GM12873 (cell line): ENCODE measurements around the gene POC1A.

Experiments
- TF ChIP-seq, protein P1 (sequence below): IDR thresholded peaks from 2 replicates; pipeline ENCODE4 v1.5.1; 2012; ENCODE audit warnings: low read depth, mild to moderate bottlenecking, moderate library complexity, low read length, control low read depth; ENCODE audit not compliant: insufficient read depth; ENCODE audit errors: missing control alignments

POC1A gene

DNA sequence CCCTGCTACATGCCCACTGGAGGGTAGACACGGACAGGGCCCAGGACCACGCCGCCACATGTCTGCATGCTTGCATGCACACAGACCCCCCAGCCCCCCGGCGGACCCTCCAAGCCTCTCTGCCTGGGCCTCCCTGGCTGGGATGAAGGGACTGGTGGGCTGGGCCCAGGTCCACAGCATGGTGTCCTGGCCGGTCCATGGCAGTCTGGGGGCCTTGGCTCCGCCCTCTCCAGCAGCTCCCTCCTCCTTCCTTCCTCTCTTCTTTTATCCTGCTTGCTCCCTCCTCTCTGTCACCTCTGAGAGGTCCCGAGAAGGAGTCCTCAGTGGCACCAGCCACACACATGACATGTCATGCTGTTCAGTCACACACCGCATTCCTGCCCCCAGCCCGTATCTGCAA lies 122.3 kb downstream of the POC1A start:
- TF ChIP-seq, protein P1, sequence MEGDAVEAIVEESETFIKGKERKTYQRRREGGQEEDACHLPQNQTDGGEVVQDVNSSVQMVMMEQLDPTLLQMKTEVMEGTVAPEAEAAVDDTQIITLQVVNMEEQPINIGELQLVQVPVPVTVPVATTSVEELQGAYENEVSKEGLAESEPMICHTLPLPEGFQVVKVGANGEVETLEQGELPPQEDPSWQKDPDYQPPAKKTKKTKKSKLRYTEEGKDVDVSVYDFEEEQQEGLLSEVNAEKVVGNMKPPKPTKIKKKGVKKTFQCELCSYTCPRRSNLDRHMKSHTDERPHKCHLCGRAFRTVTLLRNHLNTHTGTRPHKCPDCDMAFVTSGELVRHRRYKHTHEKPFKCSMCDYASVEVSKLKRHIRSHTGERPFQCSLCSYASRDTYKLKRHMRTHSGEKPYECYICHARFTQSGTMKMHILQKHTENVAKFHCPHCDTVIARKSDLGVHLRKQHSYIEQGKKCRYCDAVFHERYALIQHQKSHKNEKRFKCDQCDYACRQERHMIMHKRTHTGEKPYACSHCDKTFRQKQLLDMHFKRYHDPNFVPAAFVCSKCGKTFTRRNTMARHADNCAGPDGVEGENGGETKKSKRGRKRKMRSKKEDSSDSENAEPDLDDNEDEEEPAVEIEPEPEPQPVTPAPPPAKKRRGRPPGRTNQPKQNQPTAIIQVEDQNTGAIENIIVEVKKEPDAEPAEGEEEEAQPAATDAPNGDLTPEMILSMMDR, result no peak

- TF ChIP-seq, protein P1, result no peak
Measured at GRCh38 chr3:52030714-52031310, 123.4 kb downstream of the POC1A start.

DNA sequence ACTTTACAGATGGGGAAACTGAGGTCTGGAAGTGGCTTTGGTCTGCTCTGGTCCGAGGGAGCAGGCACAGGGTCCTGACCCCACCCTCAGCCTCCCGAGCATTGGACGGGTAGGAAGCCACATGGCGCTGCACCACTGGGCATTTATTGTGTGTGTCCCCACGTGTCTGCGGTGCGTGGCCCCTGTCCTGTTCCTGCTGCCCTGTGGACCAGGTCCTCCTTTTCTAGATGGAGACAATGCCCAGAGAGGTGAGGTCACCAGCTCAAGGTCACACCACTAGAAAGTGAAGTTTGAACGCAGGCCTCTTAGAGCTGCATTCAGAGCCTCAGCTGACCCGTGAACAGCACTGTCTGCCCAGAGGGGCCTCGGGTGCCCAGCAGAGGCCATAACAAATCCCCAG lies 124.7 kb downstream of the POC1A start:
- TF ChIP-seq, protein P1, result no peak

GRCh38 chr3:52029053-52029452 lies 125.2 kb downstream of the POC1A start:
- TF ChIP-seq, protein P1, result no peak

GRCh38 chr3:52028572-52028971 lies 125.7 kb downstream of the POC1A start:
- TF ChIP-seq, protein P1, result no peak

GRCh38 chr3:52026041-52026440 lies 128.2 kb downstream of the POC1A start:
- TF ChIP-seq, protein P1, result no peak

- TF ChIP-seq, protein P1, result no peak
Measured at GRCh38 chr3:52025453-52025852, 128.8 kb downstream of the POC1A start.
